Peyer's patch (tissue), 4 donors: ENCODE measurements around the gene TLK1. TPM values are rescaled to one million over a fixed set of nuclear protein-coding genes. Genes with fewer than 3 reads are reported as not detected.

Source experiments
- DNase-seq, 3 donors: peaks; one replicate each; pipeline ENCODE4 v3.0.0-alpha.2; 2017 to 2019
- H3K27ac ChIP-seq, 4 donors: fragments of 200-600 bp; sonication (generic); one replicate each; pipeline ENCODE4 v1.5.1; 2016 to 2019
- H3K27me3 ChIP-seq, 2 donors: fragments of 200-600 bp; sonication (generic); one replicate each; pipeline ENCODE4 v1.5.1; 2019
- H3K36me3 ChIP-seq, 3 donors: fragments of 200-600 bp; sonication (generic); one replicate each; pipeline ENCODE4 v1.5.1; 2016 to 2019
- H3K4me1 ChIP-seq, 4 donors: fragments of 200-600 bp; sonication (generic); one replicate each; pipeline ENCODE4 v1.5.1; 2016 to 2019
- H3K4me3 ChIP-seq, 4 donors: fragments of 200-600 bp; sonication (generic); 1 replicate in 3 of 4; 2 replicates in 1 of 4; pipeline ENCODE4 v1.5.1; 2016 to 2019; ENCODE audit warnings: mild to moderate bottlenecking in 1 of 4
- H3K9me3 ChIP-seq, 4 donors: fragments of 200-600 bp; sonication (generic); one replicate each; pipeline ENCODE4 v1.5.1; 2016 to 2019; ENCODE audit warnings: mild to moderate bottlenecking in 1 of 4
- POLR2A ChIP-seq, 2 donors: fragments of 450-650 bp; IDR thresholded peaks; one replicate each; pipeline ENCODE4 v1.5.1; 2017; ENCODE audit warnings: antibody characterized with exemption in 2 of 2, mild to moderate bottlenecking in 2 of 2, moderate library complexity in 2 of 2
- total RNA-seq, 4 donors: library from RNA; depleted of rRNA; stranded (reverse); fragments of >200 nt; gene quantifications; one replicate each; pipeline ENCODE4 v1.1.0, GENCODE V29; 2016
- TF ChIP-seq, protein P1 (sequence below), 6 experiments: fragments of 450-650 bp in 4 of 6; fragments of 200-600 bp in 2 of 6; sonication (generic) in 1 of 6; IDR thresholded peaks; one replicate each; pipeline ENCODE4 v1.5.1; 2017 to 2019; ENCODE audit warnings: antibody characterized with exemption in 6 of 6, mild to moderate bottlenecking in 3 of 6, moderate library complexity in 1 of 6

Gene TLK1
- total RNA-seq, 4 donors from 2014 or later: 26.4 to 99.0 (median 45.0) TPM

DNA sequence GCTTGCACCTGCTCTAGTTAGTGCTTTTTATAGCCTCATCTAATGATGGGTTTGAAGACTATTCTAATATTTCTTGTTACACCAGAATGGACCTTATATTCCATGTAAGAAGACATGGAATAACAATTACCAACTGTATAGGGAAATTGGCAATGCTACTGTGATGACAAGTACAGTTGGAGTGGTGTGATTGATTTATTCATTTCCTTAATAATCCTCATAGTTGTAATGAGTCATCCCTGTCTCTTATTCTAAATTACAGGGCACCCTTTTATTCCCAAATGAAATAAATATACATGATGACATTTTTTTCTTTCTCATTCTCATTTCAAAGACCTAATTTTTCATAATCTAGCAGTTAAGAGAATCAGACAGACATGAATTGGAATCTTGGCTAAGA is 18.3 kb upstream of the TLK1 start:
- H3K36me3 ChIP-seq: no peaks in the 10 kb centered on the region
- TF ChIP-seq, protein P1, sequence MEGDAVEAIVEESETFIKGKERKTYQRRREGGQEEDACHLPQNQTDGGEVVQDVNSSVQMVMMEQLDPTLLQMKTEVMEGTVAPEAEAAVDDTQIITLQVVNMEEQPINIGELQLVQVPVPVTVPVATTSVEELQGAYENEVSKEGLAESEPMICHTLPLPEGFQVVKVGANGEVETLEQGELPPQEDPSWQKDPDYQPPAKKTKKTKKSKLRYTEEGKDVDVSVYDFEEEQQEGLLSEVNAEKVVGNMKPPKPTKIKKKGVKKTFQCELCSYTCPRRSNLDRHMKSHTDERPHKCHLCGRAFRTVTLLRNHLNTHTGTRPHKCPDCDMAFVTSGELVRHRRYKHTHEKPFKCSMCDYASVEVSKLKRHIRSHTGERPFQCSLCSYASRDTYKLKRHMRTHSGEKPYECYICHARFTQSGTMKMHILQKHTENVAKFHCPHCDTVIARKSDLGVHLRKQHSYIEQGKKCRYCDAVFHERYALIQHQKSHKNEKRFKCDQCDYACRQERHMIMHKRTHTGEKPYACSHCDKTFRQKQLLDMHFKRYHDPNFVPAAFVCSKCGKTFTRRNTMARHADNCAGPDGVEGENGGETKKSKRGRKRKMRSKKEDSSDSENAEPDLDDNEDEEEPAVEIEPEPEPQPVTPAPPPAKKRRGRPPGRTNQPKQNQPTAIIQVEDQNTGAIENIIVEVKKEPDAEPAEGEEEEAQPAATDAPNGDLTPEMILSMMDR (IDR thresholded peaks at IDR 0.05): no peak
- TF ChIP-seq POLR2A (IDR thresholded peaks at IDR 0.05): no peak
- no peaks in the 10 kb centered on the region for H3K27me3 ChIP-seq
- H3K4me1 ChIP-seq: no peaks in the 10 kb centered on the region
- no peaks in the 10 kb centered on the region for H3K9me3 ChIP-seq
- H3K27ac ChIP-seq: no peak overlapping the region
- DNase-seq: no peak
- no peak overlapping the region for H3K4me3 ChIP-seq

DNA sequence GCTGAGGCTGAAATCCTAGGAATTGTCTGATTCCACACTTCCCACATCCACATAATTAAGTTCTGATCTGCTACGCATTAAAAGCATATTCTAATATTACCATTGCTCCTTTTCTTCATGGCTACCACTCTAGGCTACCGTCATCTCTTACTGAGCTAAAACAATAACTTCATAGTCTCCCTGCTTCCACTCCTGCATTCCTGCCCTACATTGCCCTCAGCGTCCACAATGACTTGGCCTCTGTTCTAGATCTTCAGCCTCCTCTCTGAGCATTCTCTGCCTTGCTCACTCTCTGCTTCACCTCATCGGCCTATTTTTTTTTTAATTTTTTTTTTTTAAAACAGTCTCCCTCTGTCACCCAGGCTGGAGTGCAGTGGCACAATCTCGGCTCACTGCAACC is 15.8 kb upstream of the TLK1 start:
- Histone ChIP-seq H3K27me3 (no peaks in the 10 kb centered on the region), H3K36me3 (no peaks in the 10 kb centered on the region), H3K4me1 (no peaks in the 10 kb centered on the region), H3K27ac (no peak overlapping the region), H3K4me3 (no peak overlapping the region), H3K9me3 (no peaks in the 10 kb centered on the region)
- no peak for TF ChIP-seq POLR2A (IDR thresholded peaks at IDR 0.05)
- TF ChIP-seq, protein P1 (IDR thresholded peaks at IDR 0.05): no peak
- no peak for DNase-seq

DNA sequence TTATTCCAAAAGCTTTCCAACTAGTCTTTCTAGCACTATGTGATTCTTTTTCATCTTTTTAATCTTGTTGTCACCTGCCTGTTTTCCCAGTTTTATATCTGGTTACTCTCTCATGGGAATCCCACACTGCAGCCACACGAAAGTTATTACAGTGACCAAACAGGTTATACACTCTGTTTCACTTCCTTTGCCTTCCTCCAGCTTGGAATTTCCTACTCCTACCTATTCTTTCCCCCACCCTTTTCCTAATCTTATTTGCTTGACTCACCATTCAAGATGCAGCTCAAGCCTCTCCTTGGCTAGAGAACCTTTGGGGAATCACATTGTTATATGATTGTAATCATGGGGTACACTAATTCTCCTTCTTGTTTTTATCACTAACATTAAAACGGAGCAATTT is 13.4 kb upstream of the TLK1 start:
- no peak for DNase-seq
- Histone ChIP-seq H3K36me3 (no peaks in the 10 kb centered on the region), H3K4me3 (no peak overlapping the region), H3K27me3 (no peaks in the 10 kb centered on the region), H3K27ac (no peak overlapping the region), H3K4me1 (no peaks in the 10 kb centered on the region), H3K9me3 (no peaks in the 10 kb centered on the region)
- TF ChIP-seq, protein P1 (IDR thresholded peaks at IDR 0.05): no peak
- no peak for TF ChIP-seq POLR2A (IDR thresholded peaks at IDR 0.05)

DNA sequence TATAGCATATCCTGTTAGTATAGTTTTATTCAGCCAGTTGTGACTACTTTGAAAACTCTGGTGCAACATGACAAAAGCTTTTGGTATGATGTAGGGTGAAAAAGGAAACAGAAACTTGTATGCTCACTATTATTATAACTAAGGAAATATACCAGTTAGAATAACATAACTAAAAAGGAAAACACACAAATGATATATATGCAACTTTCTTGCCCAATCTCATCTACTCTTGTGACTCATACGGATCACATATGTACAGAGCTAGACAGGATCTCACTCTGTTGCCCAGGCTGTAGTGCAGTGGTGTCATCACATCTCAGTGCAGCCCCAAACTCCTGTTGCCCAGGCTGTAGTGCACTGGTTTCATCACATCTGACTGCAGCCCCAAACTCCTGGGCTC is 12.4 kb upstream of the TLK1 start:
- no peak for DNase-seq
- no peak overlapping the region for H3K4me3 ChIP-seq
- H3K27ac ChIP-seq: no peak overlapping the region
- no peaks in the 10 kb centered on the region for H3K36me3 ChIP-seq
- H3K9me3 ChIP-seq: no peaks in the 10 kb centered on the region
- no peaks in the 10 kb centered on the region for H3K4me1 ChIP-seq
- H3K27me3 ChIP-seq: no peaks in the 10 kb centered on the region
- TF ChIP-seq, protein P1 (IDR thresholded peaks at IDR 0.05): no peak
- no peak for TF ChIP-seq POLR2A (IDR thresholded peaks at IDR 0.05)

DNA sequence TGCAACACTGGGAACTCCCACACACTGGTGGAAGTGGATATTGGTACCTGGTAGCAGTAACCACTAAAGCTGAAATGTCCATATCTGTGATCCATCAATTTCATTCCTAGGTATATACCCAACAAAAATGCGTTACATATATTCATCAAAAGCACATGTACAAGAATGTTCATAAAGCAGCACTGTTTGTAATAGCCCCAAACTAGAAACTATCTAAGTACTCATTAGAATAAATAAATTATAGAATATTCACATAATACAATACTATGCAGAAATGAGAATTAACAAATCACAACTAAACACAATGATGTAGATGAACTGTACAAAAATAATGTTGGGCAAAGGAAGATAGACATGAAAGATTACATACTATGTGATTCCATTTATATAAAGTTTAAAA is 11.1 kb upstream of the TLK1 start:
- no peaks in the 10 kb centered on the region for H3K4me1 ChIP-seq
- H3K27me3 ChIP-seq: no peaks in the 10 kb centered on the region
- no peak for TF ChIP-seq POLR2A (IDR thresholded peaks at IDR 0.05)
- TF ChIP-seq, protein P1 (IDR thresholded peaks at IDR 0.05): no peak
- H3K27ac ChIP-seq: no peak overlapping the region
- no peak overlapping the region for H3K4me3 ChIP-seq
- H3K9me3 ChIP-seq: no peaks in the 10 kb centered on the region
- DNase-seq: no peak
- H3K36me3 ChIP-seq: no peaks in the 10 kb centered on the region

DNA sequence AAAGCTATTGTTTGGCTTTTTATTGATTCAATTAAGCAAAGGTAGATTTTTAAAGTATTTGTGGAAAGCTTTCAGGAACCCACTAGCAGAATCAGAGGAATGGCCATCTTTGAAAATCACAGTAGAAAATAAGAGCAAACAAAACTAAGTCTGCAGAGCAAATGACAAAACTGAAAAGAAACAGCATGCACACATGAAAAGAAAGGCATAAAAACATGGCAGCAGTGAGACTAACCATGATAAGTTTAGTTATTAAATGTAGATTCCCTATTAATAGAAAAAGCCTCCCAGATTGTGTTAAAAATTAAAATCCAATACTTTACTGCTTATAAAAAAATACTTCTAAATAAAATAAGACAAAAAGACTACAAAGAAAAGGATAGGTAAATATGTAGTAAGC is 9.1 kb upstream of the TLK1 start:
- H3K4me1 ChIP-seq: no peaks in the 10 kb centered on the region
- H3K4me3 ChIP-seq: no peak overlapping the region
- TF ChIP-seq, protein P1 (IDR thresholded peaks at IDR 0.05): no peak
- TF ChIP-seq POLR2A (IDR thresholded peaks at IDR 0.05): no peak
- H3K27ac ChIP-seq: no peak overlapping the region
- no peaks in the 10 kb centered on the region for H3K9me3 ChIP-seq
- DNase-seq: no peak
- no peaks in the 10 kb centered on the region for H3K27me3 ChIP-seq
- H3K36me3 ChIP-seq: no peaks in the 10 kb centered on the region
